HAP-1 (cell line): ENCODE data around the gene ERBIN.
"Not testable (repeated sequence)": the region's sequence is repeated elsewhere in the genome, so short reads cannot be mapped to it uniquely, and the experiment has no call there.

ENCODE experiments used
- DNase-seq, 2 experiments: peaks; one replicate each; pipeline ENCODE4 v3.0.0-alpha.2; 2016 to 2020; ENCODE audit warnings: low spot score in 2 of 2
- H3K27me3 ChIP-seq: fragments of 250-450 bp; sonication (Bioruptor Pico); 2 replicates; pipeline ENCODE4 v1.5.1; 2020; ENCODE audit warnings: low read depth, mild to moderate bottlenecking, moderate library complexity
- H3K36me3 ChIP-seq: fragments of 250-450 bp; sonication (Bioruptor Pico); replicated peaks from 2 replicates; pipeline ENCODE4 v1.5.1; 2020; ENCODE audit warnings: mild to moderate bottlenecking
- H3K4me1 ChIP-seq: fragments of 250-450 bp; sonication (Bioruptor Pico); 2 replicates; pipeline ENCODE4 v1.5.1; 2020; ENCODE audit warnings: mild to moderate bottlenecking
- H3K4me3 ChIP-seq: fragments of 250-450 bp; sonication (Bioruptor Pico); 2 replicates; pipeline ENCODE4 v1.5.1; 2020; ENCODE audit warnings: mild to moderate bottlenecking, moderate library complexity
- H3K9me3 ChIP-seq: fragments of 250-450 bp; sonication (Bioruptor Pico); 2 replicates; pipeline ENCODE4 v1.5.1; 2020; ENCODE audit warnings: mild to moderate bottlenecking, moderate library complexity
- in situ Hi-C: fragments of 300-500 bp; cut with MboI; formaldehyde crosslinking; loops from 3 replicates; pipeline ENCODE4 v1.14.3; 2020; ENCODE audit warnings: low sequenced_read_pairs, inconsistent platforms, mixed read lengths

The ERBIN gene

GRCh38 chr5:65926276-65926783 lies at the start of gene ERBIN:
Gene ERBIN (plus strand): TSS chr5:65926575. CDS start chr5:65992719, 66,144 bp downstream.
- no peaks in the 10 kb centered on the region for H3K36me3 ChIP-seq
- H3K9me3 ChIP-seq, result no peaks in the 10 kb centered on the region
- peak; percentile 41 to 75 for DNase-seq
- in situ Hi-C loops, result no loop called here
- H3K27me3 ChIP-seq, result no peaks in the 10 kb centered on the region
- H3K4me1 ChIP-seq, result peaks cover 12% of the 10 kb centered on the region; the same call in 1 of the 2 replicates
- peak within 1 kb of the TSS; percentile 83 for H3K4me3 ChIP-seq

- Histone ChIP-seq H3K4me1 (no peaks in the 10 kb centered on the region), H3K9me3 (no peaks in the 10 kb centered on the region), H3K27me3 (no peaks in the 10 kb centered on the region), H3K36me3 (no peaks in the 10 kb centered on the region), H3K4me3 (no peak overlapping the region)
- DNase-seq, result no peak
- in situ Hi-C loops, result no loop called here
Observed at GRCh38 chr5:65876970-65877369, 49.4 kb upstream of the ERBIN start.

GRCh38 chr5:65879668-65880256 lies 46.6 kb upstream of the ERBIN start:
- H3K9me3 ChIP-seq, H3K4me1 ChIP-seq, DNase-seq, H3K4me3 ChIP-seq, H3K27me3 ChIP-seq, in situ Hi-C loops, H3K36me3 ChIP-seq: not testable (repeated sequence)

- H3K9me3 ChIP-seq, result no peaks in the 10 kb centered on the region
- H3K36me3 ChIP-seq, result no peaks in the 10 kb centered on the region
- no peak for DNase-seq
- no peaks in the 10 kb centered on the region for H3K4me1 ChIP-seq
- H3K27me3 ChIP-seq, result 0 out of 2 replicates have a peak, but pooled peaks cover 4% of the 10 kb centered on the region
- in situ Hi-C loops, result no loop called here
- no peak overlapping the region for H3K4me3 ChIP-seq
Observed at GRCh38 chr5:65880496-65881072, 45.8 kb upstream of the ERBIN start.

- Histone ChIP-seq H3K4me1 (no peaks in the 10 kb centered on the region), H3K36me3 (no peaks in the 10 kb centered on the region), H3K4me3 (no peak overlapping the region), H3K9me3 (no peaks in the 10 kb centered on the region), H3K27me3 (0 out of 2 replicates have a peak, but pooled peaks cover 4% of the 10 kb centered on the region)
- in situ Hi-C loops, result no loop called here
- no peak for DNase-seq
Observed at GRCh38 chr5:65882278-65882677, 44.1 kb upstream of the ERBIN start.

- Histone ChIP-seq H3K27me3 (0 out of 2 replicates have a peak, but pooled peaks cover 4% of the 10 kb centered on the region), H3K9me3 (no peaks in the 10 kb centered on the region), H3K4me1 (no peaks in the 10 kb centered on the region), H3K36me3 (no peaks in the 10 kb centered on the region), H3K4me3 (no peak overlapping the region)
- in situ Hi-C loops, result no loop called here
- DNase-seq, result no peak
Observed at GRCh38 chr5:65883461-65883860, 42.9 kb upstream of the ERBIN start.

GRCh38 chr5:65886387-65886786 lies 40.0 kb upstream of the ERBIN start:
- in situ Hi-C loops, result no loop called here
- Histone ChIP-seq H3K4me1 (no peaks in the 10 kb centered on the region), H3K9me3 (no peaks in the 10 kb centered on the region), H3K27me3 (0 out of 2 replicates have a peak, but pooled peaks cover 4% of the 10 kb centered on the region), H3K36me3 (no peaks in the 10 kb centered on the region), H3K4me3 (no peak overlapping the region)
- DNase-seq, result no peak

- DNase-seq, in situ Hi-C loops, H3K4me3 ChIP-seq, H3K4me1 ChIP-seq, H3K9me3 ChIP-seq, H3K27me3 ChIP-seq, H3K36me3 ChIP-seq: not testable (repeated sequence)
Observed at GRCh38 chr5:65892024-65892423, 34.4 kb upstream of the ERBIN start.

- Histone ChIP-seq H3K36me3 (no peaks in the 10 kb centered on the region), H3K4me3 (no peak overlapping the region), H3K27me3 (no peaks in the 10 kb centered on the region), H3K9me3 (no peaks in the 10 kb centered on the region), H3K4me1 (no peaks in the 10 kb centered on the region)
- in situ Hi-C loops, result no loop called here
- DNase-seq, result no peak
Observed at GRCh38 chr5:65892801-65893200, 33.6 kb upstream of the ERBIN start.

GRCh38 chr5:65893749-65894430 lies 32.5 kb upstream of the ERBIN start:
- in situ Hi-C loops, result no loop called here
- Histone ChIP-seq H3K4me3 (no peak overlapping the region), H3K9me3 (no peaks in the 10 kb centered on the region), H3K4me1 (no peaks in the 10 kb centered on the region), H3K36me3 (no peaks in the 10 kb centered on the region), H3K27me3 (no peaks in the 10 kb centered on the region)
- DNase-seq, result no peak

GRCh38 chr5:65895891-65896290 lies 30.5 kb upstream of the ERBIN start:
- Histone ChIP-seq H3K9me3 (no peaks in the 10 kb centered on the region), H3K27me3 (no peaks in the 10 kb centered on the region), H3K4me1 (no peaks in the 10 kb centered on the region), H3K4me3 (no peak overlapping the region), H3K36me3 (no peaks in the 10 kb centered on the region)
- DNase-seq, result no peak
- in situ Hi-C loops, result no loop called here

- Histone ChIP-seq H3K36me3 (no peaks in the 10 kb centered on the region), H3K4me1 (no peaks in the 10 kb centered on the region), H3K27me3 (no peaks in the 10 kb centered on the region), H3K9me3 (no peaks in the 10 kb centered on the region), H3K4me3 (no peak overlapping the region)
- in situ Hi-C loops, result no loop called here
- DNase-seq, result no peak
Observed at GRCh38 chr5:65900746-65901145, 25.6 kb upstream of the ERBIN start.

- Histone ChIP-seq H3K27me3 (no peaks in the 10 kb centered on the region), H3K9me3 (no peaks in the 10 kb centered on the region), H3K4me1 (no peaks in the 10 kb centered on the region), H3K36me3 (no peaks in the 10 kb centered on the region), H3K4me3 (no peak overlapping the region)
- no peak for DNase-seq
- in situ Hi-C loops, result no loop called here
Observed at GRCh38 chr5:65902104-65902503, 24.3 kb upstream of the ERBIN start.

GRCh38 chr5:65903581-65903980 lies 22.8 kb upstream of the ERBIN start:
- no peak for DNase-seq
- Histone ChIP-seq H3K4me3 (no peak overlapping the region), H3K9me3 (no peaks in the 10 kb centered on the region), H3K36me3 (no peaks in the 10 kb centered on the region), H3K4me1 (no peaks in the 10 kb centered on the region), H3K27me3 (no peaks in the 10 kb centered on the region)
- in situ Hi-C loops, result no loop called here
